Breast epithelium (tissue), 4 donors: Measurements from ENCODE around the gene GNRH2. TPM values are rescaled to one million over a fixed set of nuclear protein-coding genes. Genes with fewer than 3 reads are reported as not detected.

Source experiments
- DNase-seq, 2 donors: peaks; one replicate each; pipeline ENCODE4 v3.0.0-alpha.2; 2019; ENCODE audit warnings: low spot score in 2 of 2
- H3K27ac ChIP-seq, 2 donors: fragments of 200-600 bp; sonication (generic) in 1 of 2; one replicate each; pipeline ENCODE4 v1.5.1; 2016 to 2019; ENCODE audit warnings: mild to moderate bottlenecking in 1 of 2
- H3K27me3 ChIP-seq, 2 donors: fragments of 200-600 bp; sonication (generic) in 1 of 2; one replicate each; pipeline versions ENCODE4 v1.5.1 to v1.6.0; 2017 to 2019; ENCODE audit warnings: control low read depth in 1 of 2, mild to moderate bottlenecking in 1 of 2
- H3K36me3 ChIP-seq: fragments of 200-600 bp; one replicate; pipeline ENCODE4 v1.5.1; 2019
- H3K4me1 ChIP-seq, 2 donors: fragments of 200-600 bp; sonication (generic); one replicate each; pipeline ENCODE4 v1.5.1; 2016 to 2019; ENCODE audit warnings: control low read depth in 1 of 2
- H3K4me3 ChIP-seq, 3 donors: fragments of 200-600 bp; sonication (generic); 1 replicate in 2 of 3; 2 replicates in 1 of 3; pipeline ENCODE4 v1.5.1; 2016 to 2019; ENCODE audit warnings: mild to moderate bottlenecking in 3 of 3, moderate library complexity in 2 of 3
- H3K9me3 ChIP-seq, 2 donors: fragments of 200-600 bp; sonication (generic) in 1 of 2; one replicate each; pipeline ENCODE4 v1.5.1; 2016 to 2019; ENCODE audit warnings: control low read depth in 1 of 2
- POLR2A ChIP-seq: fragments of 450-650 bp; IDR thresholded peaks from one replicate; pipeline ENCODE4 v1.6.1; 2016; ENCODE audit warnings: antibody characterized with exemption, mild to moderate bottlenecking, moderate library complexity
- POLR2AphosphoS5 ChIP-seq, 3 donors: sonication (generic); formaldehyde crosslinking; IDR thresholded peaks; one replicate each; pipeline ENCODE4 v1.6.1; 2017; ENCODE audit warnings: antibody characterized with exemption in 3 of 3
- intact Hi-C: fragments of 100-400 bp; cut with DNase I; formaldehyde crosslinking; loops from one replicate; pipeline ENCODE4 v1.15.1; 2023; ENCODE audit warnings: low total_unique reads
- total RNA-seq, 3 donors: library from RNA; depleted of rRNA; stranded (reverse); fragments of >200 nt; gene quantifications; one replicate each; pipeline ENCODE4 v1.1.0, GENCODE V29; 2016
- TF ChIP-seq, protein P1 (sequence below), 3 donors: fragments of 450-650 bp; IDR thresholded peaks; one replicate each; pipeline ENCODE4 v1.5.1; 2016 to 2017; ENCODE audit warnings: antibody characterized with exemption in 3 of 3, mild to moderate bottlenecking in 3 of 3, moderate library complexity in 3 of 3

The GNRH2 gene
- total RNA-seq, 3 donors from 2014 or later = not detected

DNA sequence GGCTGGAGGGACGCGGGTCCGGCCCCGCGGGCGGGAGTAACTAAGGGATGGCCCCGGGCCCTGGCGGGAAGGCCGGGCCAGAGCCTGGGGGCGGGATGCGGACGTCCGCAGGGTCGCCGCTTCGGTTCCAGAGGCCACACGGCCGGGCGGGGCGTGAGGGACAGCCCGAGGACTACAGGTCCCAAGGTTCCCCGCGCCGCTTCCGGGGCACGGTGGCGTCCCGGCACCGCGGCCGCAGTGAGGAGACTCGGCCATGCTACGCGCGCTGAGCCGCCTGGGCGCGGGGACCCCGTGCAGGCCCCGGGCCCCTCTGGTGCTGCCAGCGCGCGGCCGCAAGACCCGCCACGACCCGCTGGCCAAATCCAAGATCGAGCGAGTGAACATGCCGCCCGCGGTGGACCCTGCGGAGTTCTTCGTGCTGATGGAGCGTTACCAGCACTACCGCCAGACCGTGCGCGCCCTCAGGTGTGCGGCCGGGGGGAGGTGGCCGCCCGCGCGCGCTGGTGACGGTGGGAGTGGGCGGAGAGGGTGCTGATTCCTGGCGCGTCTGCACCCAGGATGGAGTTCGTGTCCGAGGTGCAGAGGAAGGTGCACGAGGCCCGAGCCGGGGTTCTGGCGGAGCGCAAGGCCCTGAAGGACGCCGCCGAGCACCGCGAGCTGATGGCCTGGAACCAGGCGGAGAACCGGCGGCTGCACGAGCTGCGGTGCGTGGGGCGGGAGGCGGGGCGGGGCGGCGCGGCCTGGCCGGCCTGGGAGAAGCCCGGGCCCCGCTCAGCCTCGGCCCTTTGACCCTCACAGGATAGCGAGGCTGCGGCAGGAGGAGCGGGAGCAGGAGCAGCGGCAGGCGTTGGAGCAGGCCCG is 2.6 kb downstream of the GNRH2 start, which contains the start of gene MRPS26:
TSS of gene MRPS26 (plus strand) at position 237 of the 861 bp plus-strand sequence. CDS start at position 254, 17 bp downstream.
- peaks cover 4 to 5% of the 10 kb centered on the region in 2 donors for H3K4me1 ChIP-seq
- TF ChIP-seq POLR2A = peak; percentile 25
- TF ChIP-seq, protein P1, sequence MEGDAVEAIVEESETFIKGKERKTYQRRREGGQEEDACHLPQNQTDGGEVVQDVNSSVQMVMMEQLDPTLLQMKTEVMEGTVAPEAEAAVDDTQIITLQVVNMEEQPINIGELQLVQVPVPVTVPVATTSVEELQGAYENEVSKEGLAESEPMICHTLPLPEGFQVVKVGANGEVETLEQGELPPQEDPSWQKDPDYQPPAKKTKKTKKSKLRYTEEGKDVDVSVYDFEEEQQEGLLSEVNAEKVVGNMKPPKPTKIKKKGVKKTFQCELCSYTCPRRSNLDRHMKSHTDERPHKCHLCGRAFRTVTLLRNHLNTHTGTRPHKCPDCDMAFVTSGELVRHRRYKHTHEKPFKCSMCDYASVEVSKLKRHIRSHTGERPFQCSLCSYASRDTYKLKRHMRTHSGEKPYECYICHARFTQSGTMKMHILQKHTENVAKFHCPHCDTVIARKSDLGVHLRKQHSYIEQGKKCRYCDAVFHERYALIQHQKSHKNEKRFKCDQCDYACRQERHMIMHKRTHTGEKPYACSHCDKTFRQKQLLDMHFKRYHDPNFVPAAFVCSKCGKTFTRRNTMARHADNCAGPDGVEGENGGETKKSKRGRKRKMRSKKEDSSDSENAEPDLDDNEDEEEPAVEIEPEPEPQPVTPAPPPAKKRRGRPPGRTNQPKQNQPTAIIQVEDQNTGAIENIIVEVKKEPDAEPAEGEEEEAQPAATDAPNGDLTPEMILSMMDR (IDR thresholded peaks at IDR 0.05) = no peak
- TF ChIP-seq POLR2AphosphoS5 (IDR thresholded peaks at IDR 0.05) = peak; percentile 60 to 74 (median 74)
- DNase-seq = peak; percentile 77 to 85

DNA sequence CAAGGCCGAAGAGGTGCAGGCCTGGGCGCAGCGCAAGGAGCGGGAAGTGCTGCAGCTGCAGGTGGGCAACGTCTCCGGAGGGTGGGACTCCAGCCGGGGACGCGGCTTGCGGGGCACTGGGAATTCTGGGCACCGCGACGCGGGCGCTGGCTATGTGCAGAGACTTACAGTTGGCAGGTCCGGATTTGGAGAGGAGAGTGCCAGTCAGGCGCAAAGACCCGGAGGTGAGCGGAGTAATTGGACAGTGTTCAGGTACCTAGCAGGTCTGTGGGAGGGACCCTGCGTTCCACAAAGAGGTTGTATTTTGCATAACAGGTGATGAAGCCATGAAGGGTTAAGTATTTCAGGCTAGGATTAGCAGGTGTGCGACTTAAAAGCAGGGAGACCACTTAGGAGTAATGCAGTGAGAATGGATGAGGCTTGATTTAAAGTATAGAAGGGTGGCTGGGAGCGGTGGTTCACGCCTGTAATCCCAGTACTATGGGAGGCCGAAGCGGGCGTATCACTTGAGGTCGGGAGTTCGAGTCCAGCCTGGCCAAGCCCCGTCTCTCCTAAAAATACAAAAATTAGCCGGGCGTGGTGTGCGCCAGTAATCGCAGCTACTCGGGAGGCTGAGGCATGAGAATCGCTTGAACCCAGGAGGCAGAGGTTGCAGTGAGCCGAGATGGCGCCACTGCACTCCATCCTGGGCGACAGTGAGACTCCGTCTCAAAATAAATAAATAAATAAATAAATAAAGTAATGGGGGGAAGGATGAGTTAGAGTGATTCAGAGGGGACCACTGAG is 3.4 kb downstream of the GNRH2 start:
- peak overlapping the region; percentile 82 to 91 (median 88) for H3K4me3 ChIP-seq
- peak overlapping the region; percentile 93 to 94 for H3K27ac ChIP-seq
- no peaks in the 10 kb centered on the region for H3K36me3 ChIP-seq
- no peak for DNase-seq
- TF ChIP-seq POLR2AphosphoS5 (IDR thresholded peaks at IDR 0.05) = no peak
- TF ChIP-seq, protein P1 (IDR thresholded peaks at IDR 0.05) = no peak
- TF ChIP-seq POLR2A = no peak
- peaks cover 4 to 5% of the 10 kb centered on the region in 2 donors for H3K4me1 ChIP-seq
- no peaks in the 10 kb centered on the region for H3K27me3 ChIP-seq
- no peaks in the 10 kb centered on the region for H3K9me3 ChIP-seq
- intact Hi-C loops = loop anchor here (5.0 kb wide), 1 partner anchor 70 kb away; no protein-coding TSS in a partner anchor

More for the DNA sequence above, 2.6 kb downstream of the GNRH2 start, which contains the start of gene MRPS26:
- Histone ChIP-seq H3K27me3 (no peaks in the 10 kb centered on the region), H3K9me3 (no peaks in the 10 kb centered on the region), H3K4me3 (peak within 1 kb of the TSS; percentile 82 to 91 (median 88)), H3K27ac (peak within 1 kb of the TSS; percentile 93 to 94), H3K36me3 (no peaks in the 10 kb centered on the region)
- intact Hi-C loops = loop anchor here (5.0 kb wide), 1 partner anchor 71 kb away; no protein-coding TSS in a partner anchor

DNA sequence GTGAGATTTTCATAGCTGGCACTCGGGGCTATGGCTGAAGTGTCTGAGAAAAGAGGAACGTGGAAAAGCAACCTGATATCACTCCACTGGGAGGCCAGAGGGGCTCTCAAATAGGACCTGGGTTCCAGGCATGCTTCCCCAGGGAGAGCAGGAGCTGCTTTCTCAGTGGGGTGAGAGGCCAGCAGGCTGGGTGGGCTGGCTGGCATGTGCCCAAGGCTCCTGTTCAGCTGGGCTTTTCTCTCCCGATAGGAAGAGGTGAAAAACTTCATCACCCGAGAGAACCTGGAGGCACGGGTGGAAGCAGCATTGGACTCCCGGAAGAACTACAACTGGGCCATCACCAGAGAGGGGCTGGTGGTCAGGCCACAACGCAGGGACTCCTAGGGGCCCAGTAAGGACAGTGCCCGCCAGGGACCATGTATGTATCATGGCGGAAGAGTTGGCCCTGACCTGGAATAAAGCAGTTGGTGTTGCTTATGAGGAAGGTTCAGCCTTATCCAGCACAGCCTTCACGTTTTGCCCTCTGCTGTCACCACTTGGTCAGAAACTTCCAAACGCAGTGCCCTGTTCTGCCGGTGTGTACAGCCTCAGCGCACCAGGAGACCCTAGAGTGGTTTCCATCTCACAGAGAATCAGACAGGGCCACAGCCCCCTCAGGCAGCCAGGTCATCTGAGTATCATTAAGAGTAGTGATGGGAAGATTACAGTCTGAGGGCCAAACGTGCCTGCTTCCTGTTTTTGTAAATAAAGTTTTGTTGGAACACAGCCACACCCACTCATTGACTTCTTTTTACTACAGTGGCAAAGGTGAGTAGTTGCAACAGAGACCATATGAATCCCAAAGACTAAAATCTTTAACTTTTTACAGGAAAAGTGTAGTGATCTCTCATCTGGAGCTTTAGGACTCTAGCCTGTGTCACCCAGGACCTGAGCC is 4.3 kb downstream of the GNRH2 start:
- intact Hi-C loops = loop anchor here (5.0 kb wide), 1 partner anchor 70 kb away; no protein-coding TSS in a partner anchor
- no peaks in the 10 kb centered on the region for H3K27me3 ChIP-seq
- H3K4me1 ChIP-seq = peaks cover 4 to 5% of the 10 kb centered on the region in 2 donors
- H3K9me3 ChIP-seq = no peaks in the 10 kb centered on the region
- no peak for DNase-seq
- H3K36me3 ChIP-seq = no peaks in the 10 kb centered on the region
- no peak for TF ChIP-seq POLR2AphosphoS5 (IDR thresholded peaks at IDR 0.05)
- TF ChIP-seq POLR2A = no peak
- TF ChIP-seq, protein P1 (IDR thresholded peaks at IDR 0.05) = no peak
- H3K4me3 ChIP-seq = no peak overlapping the region
- no peak overlapping the region for H3K27ac ChIP-seq

DNA sequence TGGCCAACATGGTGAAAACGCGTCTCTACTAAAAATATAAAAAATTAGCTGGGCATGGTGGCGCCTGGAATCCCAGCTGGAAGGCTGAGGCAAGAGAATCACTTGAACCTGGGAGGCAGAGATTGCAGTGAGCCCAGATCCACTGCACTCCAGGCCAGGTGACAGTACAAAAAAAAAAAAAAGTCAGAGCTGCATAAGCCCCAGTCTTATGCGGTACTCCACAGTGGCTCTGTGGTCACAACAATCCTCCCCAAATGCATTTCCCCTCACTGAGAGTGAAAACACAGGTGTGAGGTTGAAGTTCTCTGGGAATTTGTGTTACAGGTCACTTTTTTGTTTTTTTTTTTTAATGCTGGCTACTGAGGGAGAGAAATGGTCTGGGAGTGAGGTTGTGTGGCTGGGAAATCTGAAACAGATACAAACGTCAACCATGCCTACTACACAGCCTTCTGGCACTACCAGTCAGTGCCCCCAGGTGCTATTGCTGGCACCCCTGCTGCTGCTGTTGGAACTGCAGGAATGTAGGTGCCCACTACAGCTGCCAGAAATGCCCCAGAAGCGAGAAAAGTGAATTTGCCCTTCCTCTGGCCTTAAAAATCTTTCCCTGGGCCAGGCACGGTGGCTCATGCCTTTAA is 8.1 kb downstream of the GNRH2 start:
- no peaks in the 10 kb centered on the region for H3K27me3 ChIP-seq
- no peak for DNase-seq
- no peaks in the 10 kb centered on the region for H3K9me3 ChIP-seq
- no peaks in the 10 kb centered on the region for H3K36me3 ChIP-seq
- H3K4me1 ChIP-seq = peaks cover 4 to 5% of the 10 kb centered on the region in 2 donors
- intact Hi-C loops = no loop called here
- no peak overlapping the region for H3K4me3 ChIP-seq
- TF ChIP-seq, protein P1 (IDR thresholded peaks at IDR 0.05) = no peak
- TF ChIP-seq POLR2A = no peak
- no peak overlapping the region for H3K27ac ChIP-seq
